ENCODE measurements around the gene ENOX1.

ENOX1 gene

DNA sequence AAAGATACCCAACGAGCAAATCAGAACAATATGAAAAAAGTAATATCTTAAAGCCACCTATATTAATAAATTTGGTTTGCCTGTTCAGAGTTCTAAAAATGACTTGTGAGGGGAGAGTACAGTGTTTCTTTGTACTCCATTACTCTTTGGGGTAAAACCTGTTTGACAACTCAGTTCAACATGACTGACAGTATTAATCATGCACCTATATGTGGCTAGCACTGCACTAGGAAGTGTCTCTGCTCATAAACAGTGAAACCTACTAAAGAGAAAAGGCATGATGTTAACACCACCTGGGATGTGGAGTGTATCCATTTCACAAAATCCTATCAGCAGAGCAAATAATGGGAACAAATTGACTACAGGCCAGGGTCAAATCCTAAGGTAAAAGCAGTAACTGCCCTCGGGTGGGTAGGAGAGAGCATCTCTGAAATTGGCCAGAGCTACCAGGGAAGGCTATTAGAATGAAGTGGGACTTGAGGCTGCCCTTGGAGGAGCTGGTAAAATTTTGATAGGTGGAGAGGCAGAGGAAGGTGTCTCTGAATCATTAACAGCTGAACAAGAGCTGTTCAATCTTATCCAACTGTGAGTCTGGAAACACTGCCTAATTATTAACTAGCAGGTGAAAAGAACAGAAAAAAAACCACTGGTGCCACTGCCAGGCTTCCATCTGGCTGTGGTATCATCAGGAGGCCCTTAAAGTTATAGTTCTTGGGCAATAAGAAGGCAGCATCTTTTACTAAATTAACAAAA, 398.3 kb downstream of the ENOX1 start:
- DNase-seq (ENCODE audit: low read depth in 3 of 3): no peak

- no peak for DNase-seq (ENCODE audit: low read depth in 3 of 3)
Observed at GRCh38 chr13:43387880-43388279, 398.9 kb downstream of the ENOX1 start.

DNA sequence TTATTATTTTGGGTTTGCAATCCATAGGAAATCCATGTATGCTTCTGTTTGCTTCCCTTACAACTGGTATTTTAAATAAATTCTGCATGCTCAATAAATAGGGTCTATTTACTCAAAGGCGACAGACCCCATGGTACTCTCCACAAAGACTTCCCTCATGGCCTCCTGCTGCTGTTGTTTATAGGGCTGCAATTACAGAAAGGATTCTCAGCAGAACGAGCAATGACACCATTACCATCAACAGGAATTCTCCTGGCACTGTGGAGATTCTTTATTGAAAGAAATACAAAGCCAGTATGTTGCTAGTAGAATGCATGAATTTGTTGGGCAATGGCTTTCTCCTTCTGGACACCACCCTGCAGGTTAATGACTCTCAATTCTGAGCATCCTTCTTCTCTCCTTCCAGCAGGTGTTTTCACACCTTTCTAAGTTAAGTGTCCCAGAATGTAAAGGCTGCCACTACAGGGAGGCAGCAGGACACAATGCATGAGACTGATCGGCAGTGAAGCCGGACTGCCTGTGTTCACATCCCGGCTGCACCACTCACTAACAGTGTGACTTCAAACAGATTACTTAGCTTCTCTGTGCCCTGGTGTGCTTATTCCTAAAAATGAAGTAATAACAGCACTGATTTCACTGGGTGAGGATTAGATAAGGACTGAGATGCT, 403.1 kb downstream of the ENOX1 start:
- DNase-seq (ENCODE audit: low read depth in 3 of 3): no peak

DNA sequence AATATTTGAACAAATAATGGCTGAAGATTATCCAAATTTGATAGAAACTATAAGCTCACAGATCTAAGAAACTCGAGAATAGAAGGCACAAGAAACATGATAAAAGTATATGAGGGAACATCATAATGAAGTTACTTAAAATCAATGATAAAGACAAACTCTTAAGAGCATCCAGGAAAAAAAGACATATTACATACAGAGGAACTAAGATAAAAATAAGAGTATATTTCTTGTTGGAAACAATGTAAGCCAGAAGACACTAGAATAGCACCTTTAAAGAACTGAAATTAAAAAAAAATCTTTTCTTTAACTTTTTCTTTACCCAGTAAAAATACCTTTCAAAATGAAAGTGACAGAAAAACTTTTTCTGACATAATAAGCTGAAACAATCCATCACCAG, 407.0 kb downstream of the ENOX1 start:
- DNase-seq (ENCODE audit: low read depth in 3 of 3): no peak

DNA sequence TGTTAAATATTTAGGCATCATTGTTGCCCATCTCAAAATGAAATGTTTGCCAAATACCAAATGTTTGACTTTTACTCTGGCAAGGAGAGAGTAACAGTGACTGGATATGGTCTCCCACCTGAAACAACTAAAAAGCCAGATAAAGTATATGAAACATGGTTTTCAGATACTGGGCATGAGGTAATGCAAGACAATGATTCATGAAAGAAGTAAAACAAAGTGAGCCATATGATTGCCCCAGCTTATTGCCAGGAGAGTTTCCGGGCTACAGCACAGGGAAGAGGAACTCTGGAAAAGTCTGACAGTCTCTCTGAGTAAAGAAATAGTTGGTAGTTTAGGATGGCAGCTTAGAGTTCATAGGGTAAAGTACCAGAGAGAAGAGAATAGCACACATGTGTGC, 408.8 kb downstream of the ENOX1 start:
- DNase-seq (ENCODE audit: low read depth in 3 of 3): no peak

DNA sequence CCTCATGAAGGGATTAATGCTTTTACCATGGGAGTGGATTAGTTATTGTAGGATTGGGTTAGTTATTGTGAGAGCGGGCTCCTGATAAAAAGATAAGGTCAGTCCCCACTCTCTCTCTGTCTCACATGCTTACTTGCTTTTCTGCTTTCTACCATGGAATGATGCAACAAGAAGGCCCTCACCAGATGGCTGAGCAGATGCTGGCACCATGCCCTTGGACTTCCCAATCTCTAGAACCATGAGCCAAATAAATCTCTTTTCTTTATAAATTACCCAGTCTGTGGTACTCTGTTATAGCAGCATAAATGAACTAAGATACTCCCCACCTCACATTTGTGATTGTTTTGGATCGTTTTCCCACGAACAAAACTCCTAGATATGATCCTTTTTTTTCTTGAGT, 409.6 kb downstream of the ENOX1 start:
- no peak for DNase-seq (ENCODE audit: low read depth in 3 of 3)

DNA sequence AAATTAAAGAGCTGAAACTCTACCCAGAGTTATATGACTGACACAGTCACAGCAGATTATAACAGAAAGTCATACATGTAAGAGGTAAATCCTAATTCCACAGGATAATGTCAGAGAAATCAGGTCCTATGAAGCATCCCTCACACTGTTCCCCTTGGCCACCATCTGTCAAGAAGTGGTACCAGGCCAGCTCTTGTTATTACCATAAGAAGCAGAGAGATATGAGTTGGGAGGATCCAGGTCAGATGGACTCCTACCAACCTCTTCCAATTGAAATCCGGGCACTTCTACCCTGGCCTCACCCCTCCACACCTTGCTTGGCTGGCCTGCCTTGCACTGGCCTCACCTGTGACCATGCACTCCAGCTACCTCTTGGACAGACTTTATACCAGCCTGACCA, 410.2 kb downstream of the ENOX1 start:
- no peak for DNase-seq (ENCODE audit: low read depth in 3 of 3)

GRCh38 chr13:43375797-43376465, 410.8 kb downstream of the ENOX1 start:
- DNase-seq (ENCODE audit: low read depth in 3 of 3): no peak

DNA sequence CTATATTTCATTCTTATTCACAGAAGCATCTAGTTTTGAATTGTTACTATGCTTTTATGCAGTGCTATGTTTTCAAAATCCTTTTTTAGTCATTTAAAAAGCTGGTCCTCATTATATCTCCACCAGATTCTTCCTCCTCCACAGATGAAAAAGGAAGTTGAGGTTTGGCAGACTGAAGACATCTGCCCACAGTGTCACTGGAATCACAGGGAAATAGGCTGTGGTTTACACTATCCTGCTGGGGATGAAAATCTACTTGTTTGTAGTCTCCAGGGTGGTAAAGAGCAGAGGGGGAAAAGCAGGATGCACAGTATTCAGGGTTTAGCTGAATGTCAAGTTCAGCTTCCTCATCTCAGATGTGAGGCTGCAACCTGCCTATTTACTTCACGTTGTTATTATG, 412.2 kb downstream of the ENOX1 start:
- DNase-seq (ENCODE audit: low read depth in 3 of 3): no peak

- DNase-seq (ENCODE audit: low read depth in 3 of 3): no peak
Observed at GRCh38 chr13:43373400-43373799, 413.4 kb downstream of the ENOX1 start.

DNA sequence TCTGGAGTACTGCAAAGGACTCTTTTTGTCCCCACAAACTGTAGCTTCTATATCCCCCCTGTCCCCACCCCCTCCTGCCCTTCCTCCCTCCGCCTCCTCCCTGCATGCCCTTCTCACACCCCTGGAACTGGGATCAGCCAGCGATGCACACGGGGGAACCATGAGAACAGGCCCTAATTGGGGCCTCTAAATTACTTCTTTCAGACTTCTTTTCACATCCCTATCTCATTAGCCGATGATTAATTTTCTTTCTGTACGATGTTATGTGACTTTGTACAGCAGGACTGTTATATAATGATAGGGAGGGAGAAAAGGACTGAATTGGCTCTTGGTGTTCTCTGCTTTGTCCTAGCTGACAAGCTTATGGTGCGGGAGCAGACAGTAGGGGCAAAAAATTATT, 415.9 kb downstream of the ENOX1 start:
- no peak for DNase-seq (ENCODE audit: low read depth in 3 of 3)

DNA sequence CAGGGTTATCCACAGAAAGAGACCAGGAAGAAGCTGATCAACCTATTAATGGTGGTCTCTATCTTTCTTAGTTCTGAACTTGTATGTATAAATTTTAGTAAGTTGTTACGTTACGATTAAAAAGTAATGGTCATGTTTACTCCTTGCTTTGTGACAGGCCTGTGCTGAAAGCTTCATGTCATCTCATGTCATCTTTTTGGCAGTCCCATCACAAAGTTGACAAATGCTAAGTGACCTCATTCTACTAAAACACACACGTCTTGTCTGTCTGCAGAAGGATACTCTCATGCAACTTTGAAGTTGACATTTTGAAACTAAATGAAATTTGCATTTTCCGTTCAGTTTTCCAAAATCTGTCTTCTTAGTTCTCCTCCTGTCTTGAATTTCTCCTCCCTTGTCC, 417.5 kb downstream of the ENOX1 start:
- no peak for DNase-seq (ENCODE audit: low read depth in 3 of 3)

- no peak for DNase-seq (ENCODE audit: low read depth in 3 of 3)
Observed at GRCh38 chr13:43368003-43368402, 418.8 kb downstream of the ENOX1 start.

DNA sequence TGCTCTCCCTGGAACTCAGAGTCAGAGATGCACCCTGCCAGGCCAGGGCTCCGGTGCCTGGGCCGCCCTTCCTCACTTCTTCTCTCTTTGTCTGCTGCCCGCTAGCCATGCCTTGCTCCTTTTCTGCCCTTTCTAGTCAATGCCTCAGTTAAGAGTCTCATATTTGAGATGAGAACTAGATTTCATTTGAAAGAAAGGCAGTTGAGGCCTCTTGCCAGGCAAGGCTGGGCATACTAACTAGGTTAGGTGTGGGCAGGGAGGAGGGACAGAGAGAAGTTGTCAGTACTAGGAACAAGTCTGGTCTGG, 421.8 kb downstream of the ENOX1 start:
- no peak for DNase-seq (ENCODE audit: low read depth in 3 of 3)

GRCh38 chr13:43364210-43365038, 422.3 kb downstream of the ENOX1 start:
- DNase-seq (ENCODE audit: low read depth in 3 of 3): no peak

DNA sequence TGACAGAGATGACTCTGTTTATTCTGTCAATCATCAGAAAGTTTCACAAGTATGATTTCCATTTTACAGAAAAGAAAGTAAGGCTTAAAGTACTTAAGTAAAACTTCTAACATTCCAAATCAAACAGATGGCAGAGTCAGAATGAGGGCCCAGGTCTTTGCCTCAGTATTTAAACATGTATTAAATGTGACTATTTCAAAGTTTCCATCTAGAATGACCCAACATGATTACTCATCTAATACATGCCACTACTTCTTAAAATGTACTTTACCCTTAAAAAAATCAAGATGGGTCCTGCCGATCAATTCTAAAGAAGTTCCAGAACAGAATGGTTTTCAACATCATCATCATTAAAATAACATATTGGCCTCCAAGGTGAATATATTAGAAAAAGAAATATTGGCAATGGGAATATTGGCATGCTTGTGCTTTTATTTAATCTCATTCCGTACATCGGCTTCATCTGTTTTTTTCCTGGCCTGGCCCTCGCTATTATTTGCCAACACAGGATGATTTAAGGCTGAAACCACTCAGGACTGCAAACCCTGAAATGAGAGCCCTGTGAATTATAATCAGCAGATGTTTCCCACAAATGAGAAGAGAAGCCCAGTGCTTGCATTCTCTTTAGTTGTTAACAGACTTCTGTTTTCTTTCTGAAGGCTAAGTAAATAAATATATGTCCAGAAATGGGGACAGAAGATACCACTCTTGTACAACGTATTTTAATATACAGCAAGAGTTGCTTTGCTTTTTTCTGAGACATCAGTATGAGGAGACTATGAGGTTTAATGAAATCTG, 423.4 kb downstream of the ENOX1 start:
- no peak for DNase-seq (ENCODE audit: low read depth in 3 of 3)

- no peak for DNase-seq (ENCODE audit: low read depth in 3 of 3)
Observed at GRCh38 chr13:43362556-43362955, 424.2 kb downstream of the ENOX1 start.

GRCh38 chr13:43360892-43361610, 425.7 kb downstream of the ENOX1 start:
- DNase-seq (ENCODE audit: low read depth in 3 of 3): no peak

- no peak for DNase-seq (ENCODE audit: low read depth in 3 of 3)
Observed at GRCh38 chr13:43360171-43360570, 426.6 kb downstream of the ENOX1 start.

- DNase-seq (ENCODE audit: low read depth in 3 of 3): no peak
Observed at GRCh38 chr13:43359536-43359935, 427.2 kb downstream of the ENOX1 start.

DNA sequence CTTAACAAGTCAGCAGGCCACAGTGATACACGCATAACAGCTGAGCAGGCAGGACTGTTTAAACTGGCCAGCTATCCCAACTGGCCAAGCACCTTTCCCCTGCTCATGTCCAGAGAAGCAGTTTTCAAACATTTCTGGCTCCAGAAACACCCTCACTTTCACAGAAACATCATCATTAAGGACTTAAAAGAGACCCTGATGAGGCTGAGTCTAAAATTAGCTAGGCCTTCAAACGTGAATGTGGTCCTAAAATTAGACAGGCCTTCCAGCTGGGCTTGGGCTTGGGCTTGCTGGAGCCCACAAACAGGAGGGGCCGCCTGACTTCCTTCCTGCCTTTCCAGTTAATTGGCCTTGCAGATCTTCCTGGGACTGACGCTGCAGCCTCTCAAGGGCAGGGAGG, 429.2 kb downstream of the ENOX1 start:
- DNase-seq (ENCODE audit: low read depth in 3 of 3): no peak
